Neutrophil (primary cell): ENCODE results near the gene SLK.

Experiments used
- H3K27ac ChIP-seq: fragments of 200-600 bp; sonication (generic); 2 replicates; pipeline ENCODE4 v1.5.1; 2016; ENCODE audit warnings: mild to moderate bottlenecking, moderate library complexity
- H3K27me3 ChIP-seq: fragments of 200-600 bp; sonication (generic); 2 replicates; pipeline ENCODE4 v1.6.0; 2016; ENCODE audit warnings: mild to moderate bottlenecking
- H3K36me3 ChIP-seq: fragments of 200-600 bp; sonication (generic); 2 replicates; pipeline ENCODE4 v1.5.1; 2017
- H3K4me1 ChIP-seq, 2 experiments: fragments of 200-600 bp in 1 of 2; sonication (generic) in 1 of 2; 1 replicate in 1 of 2; 2 replicates in 1 of 2; pipeline versions ENCODE4 v1.5.1 to v1.6.1; 2013 to 2016; ENCODE audit warnings: low read depth in 1 of 2, low read length in 1 of 2, mild to moderate bottlenecking in 1 of 2, moderate library complexity in 1 of 2; ENCODE audit not compliant: control insufficient read depth in 1 of 2, insufficient read depth in 1 of 2
- H3K4me3 ChIP-seq, 2 experiments: fragments of 200-600 bp in 1 of 2; sonication (generic) in 1 of 2; 1 replicate in 1 of 2; 2 replicates in 1 of 2; pipeline ENCODE4 v1.5.1; 2013 to 2016; ENCODE audit warnings: low read depth in 1 of 2, low read length in 1 of 2, mild to moderate bottlenecking in 1 of 2, moderate library complexity in 1 of 2
- H3K9me3 ChIP-seq: fragments of 200-600 bp; sonication (generic); 2 replicates; pipeline ENCODE4 v1.5.1; 2016
- TF ChIP-seq, protein P1 (sequence below): fragments of 200-600 bp; sonication (generic); IDR thresholded peaks from 2 replicates; pipeline ENCODE4 v1.5.1; 2016; ENCODE audit warnings: antibody characterized with exemption

Gene SLK

DNA sequence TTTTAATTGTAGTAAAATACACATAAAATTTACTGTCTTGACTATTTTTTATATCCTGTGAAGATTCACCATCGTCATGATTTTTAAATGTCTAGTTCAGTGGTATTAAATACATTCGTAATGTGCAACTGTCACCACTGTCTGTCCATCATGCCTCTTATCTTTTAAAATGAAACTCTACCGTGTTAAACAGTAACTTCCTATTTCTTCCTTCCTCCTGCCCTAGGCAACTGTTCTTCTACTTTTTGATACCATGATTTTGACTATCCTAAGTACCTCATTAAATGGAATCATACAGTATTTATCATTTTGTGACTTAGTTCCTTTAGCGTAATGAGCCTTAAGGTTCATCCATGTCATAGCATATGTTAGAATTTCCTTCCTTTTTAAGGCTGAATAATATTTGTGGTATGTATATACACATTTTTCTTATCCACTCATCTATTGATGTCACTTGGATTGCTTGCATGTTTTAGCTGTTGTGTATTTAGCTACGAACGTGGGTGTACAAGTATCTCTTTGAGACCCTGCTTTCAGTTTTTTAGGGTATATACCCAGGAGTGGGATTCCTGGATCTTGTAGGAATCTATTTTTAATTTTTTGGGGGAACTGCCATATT lies 13.5 kb downstream of the SLK start:
- Histone ChIP-seq H3K4me1 (peaks cover 48 to 54% of the 10 kb centered on the region in 2 experiments), H3K4me3 (no peak overlapping the region), H3K27ac (peak overlapping the region; percentile 56), H3K9me3 (no peaks in the 10 kb centered on the region), H3K36me3 (no peaks in the 10 kb centered on the region), H3K27me3 (no peaks in the 10 kb centered on the region)
- TF ChIP-seq, protein P1, sequence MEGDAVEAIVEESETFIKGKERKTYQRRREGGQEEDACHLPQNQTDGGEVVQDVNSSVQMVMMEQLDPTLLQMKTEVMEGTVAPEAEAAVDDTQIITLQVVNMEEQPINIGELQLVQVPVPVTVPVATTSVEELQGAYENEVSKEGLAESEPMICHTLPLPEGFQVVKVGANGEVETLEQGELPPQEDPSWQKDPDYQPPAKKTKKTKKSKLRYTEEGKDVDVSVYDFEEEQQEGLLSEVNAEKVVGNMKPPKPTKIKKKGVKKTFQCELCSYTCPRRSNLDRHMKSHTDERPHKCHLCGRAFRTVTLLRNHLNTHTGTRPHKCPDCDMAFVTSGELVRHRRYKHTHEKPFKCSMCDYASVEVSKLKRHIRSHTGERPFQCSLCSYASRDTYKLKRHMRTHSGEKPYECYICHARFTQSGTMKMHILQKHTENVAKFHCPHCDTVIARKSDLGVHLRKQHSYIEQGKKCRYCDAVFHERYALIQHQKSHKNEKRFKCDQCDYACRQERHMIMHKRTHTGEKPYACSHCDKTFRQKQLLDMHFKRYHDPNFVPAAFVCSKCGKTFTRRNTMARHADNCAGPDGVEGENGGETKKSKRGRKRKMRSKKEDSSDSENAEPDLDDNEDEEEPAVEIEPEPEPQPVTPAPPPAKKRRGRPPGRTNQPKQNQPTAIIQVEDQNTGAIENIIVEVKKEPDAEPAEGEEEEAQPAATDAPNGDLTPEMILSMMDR, result no peak

DNA sequence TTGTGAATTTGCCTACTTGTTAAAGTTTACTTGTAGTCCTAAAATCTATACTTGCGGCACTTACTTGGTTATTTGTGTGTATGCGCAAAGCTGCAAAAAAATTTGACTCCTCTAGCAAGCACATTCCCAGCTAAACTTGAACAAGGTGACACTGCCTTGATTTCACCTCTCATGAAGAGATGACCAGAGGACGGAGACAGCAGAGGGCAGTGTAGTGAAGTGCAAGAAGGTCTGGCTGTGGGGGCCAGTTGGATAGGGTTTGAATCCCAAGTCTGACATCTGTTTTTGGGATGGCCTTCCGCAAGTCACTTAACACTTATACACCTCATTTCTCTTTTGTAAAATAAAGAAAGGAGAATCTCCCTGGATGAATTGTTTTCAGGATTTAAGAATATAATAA lies 15.7 kb downstream of the SLK start:
- H3K9me3 ChIP-seq, result no peaks in the 10 kb centered on the region
- no peak overlapping the region for H3K4me3 ChIP-seq
- H3K27me3 ChIP-seq, result no peaks in the 10 kb centered on the region
- peaks cover 46 to 55% of the 10 kb centered on the region in 2 experiments for H3K4me1 ChIP-seq
- no peaks in the 10 kb centered on the region for H3K36me3 ChIP-seq
- TF ChIP-seq, protein P1, result no peak
- H3K27ac ChIP-seq, result peak overlapping the region; percentile 83

DNA sequence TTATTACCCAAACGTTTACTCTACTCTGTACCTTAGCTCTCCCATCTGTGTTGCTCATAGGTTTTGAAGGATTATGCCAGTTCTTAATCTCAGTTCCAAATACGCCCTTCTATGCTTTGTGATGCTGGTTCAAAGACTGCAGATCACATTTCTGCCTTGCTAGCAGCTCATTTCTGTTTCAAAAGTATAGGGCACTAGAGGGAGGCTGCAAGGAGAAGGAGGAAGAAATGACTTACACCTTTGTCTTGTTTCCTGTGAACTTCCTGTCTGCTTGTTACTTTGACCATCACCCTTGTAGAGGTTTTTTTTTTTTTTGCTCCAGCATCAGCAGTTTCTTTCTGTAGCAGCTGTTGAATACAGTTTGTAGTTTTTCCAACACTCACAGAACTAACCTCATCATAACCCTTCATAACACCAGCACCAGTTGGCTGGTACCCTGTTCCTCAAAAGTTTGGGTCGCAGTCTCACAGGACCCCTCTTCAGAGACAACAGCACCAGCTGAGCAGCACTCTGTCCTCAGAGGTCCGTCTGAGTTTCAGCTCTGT lies 16.5 kb downstream of the SLK start:
- peak overlapping the region; percentile 83 for H3K27ac ChIP-seq
- no peaks in the 10 kb centered on the region for H3K9me3 ChIP-seq
- peak overlapping the region; percentile 6 to 34 for H3K4me3 ChIP-seq
- TF ChIP-seq, protein P1, result no peak
- no peaks in the 10 kb centered on the region for H3K27me3 ChIP-seq
- peaks cover 46 to 60% of the 10 kb centered on the region in 2 experiments for H3K4me1 ChIP-seq
- no peaks in the 10 kb centered on the region for H3K36me3 ChIP-seq

DNA sequence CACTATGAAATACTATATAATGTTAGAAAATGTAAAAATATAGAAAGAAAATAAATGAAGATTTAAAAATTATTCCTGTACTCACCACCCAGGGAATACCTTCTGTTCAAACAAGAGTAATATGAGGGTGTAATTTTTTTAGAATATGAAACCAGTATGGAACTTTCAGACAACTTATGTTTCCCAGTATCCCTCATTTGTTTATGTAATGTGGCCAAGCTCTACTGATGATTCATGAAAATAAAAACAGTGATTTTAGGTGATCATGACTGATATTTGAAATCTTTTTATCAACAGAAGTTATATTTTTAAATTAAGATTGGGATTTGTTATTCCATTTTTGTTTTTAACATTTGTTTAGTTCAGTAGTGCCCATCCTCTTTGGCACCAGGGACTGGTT lies 18.8 kb downstream of the SLK start:
- Histone ChIP-seq H3K36me3 (no peaks in the 10 kb centered on the region), H3K4me3 (no peak overlapping the region), H3K27ac (no peak overlapping the region), H3K9me3 (no peaks in the 10 kb centered on the region), H3K4me1 (peaks cover 48 to 69% of the 10 kb centered on the region in 2 experiments), H3K27me3 (no peaks in the 10 kb centered on the region)
- TF ChIP-seq, protein P1, result no peak

DNA sequence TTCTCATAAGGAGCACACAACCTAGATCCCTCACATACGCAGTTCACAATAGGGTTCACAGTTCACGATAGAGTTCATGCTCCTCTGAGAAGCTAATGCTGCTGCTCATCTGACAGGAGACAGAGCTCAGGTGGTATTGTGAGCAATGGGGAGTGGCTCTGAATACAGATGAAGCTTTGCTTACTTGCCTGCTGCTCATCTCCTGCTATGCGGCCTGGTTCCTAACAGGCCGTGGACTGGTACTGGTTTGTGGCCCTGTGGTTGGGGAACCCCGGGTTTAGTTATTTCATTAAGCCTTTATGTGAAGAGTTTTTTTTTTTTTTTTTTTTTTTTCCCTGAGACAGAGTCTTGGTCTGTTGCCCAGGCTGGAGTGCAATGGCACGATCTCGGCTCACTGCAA lies 19.4 kb downstream of the SLK start:
- H3K27me3 ChIP-seq, result no peaks in the 10 kb centered on the region

More for the DNA sequence above, 19.4 kb downstream of the SLK start:
- Histone ChIP-seq H3K9me3 (no peaks in the 10 kb centered on the region), H3K4me3 (no peak overlapping the region), H3K4me1 (peaks cover 47 to 62% of the 10 kb centered on the region in 2 experiments), H3K36me3 (no peaks in the 10 kb centered on the region), H3K27ac (no peak overlapping the region)
- TF ChIP-seq, protein P1, result no peak
